ENCODE data around the gene SLIT3. TPM values are rescaled to one million over a fixed set of nuclear protein-coding genes. Genes with fewer than 3 reads are reported as not detected.

Gene SLIT3
- total RNA-seq, 1 experiment from 2014 or later: not detected

- peaks cover 97% of the 10 kb centered on the region for H3K27me3 ChIP-seq (ENCODE audit: insufficient read depth, low read depth)
- no peaks in the 10 kb centered on the region for H3K9me3 ChIP-seq (ENCODE audit: insufficient read depth, low read depth)
- no peaks in the 10 kb centered on the region for H4K20me1 ChIP-seq (ENCODE audit: insufficient read depth)
- no peak for TF ChIP-seq EZH2 (IDR thresholded peaks at IDR 0.05; ENCODE audit: low read depth)
- TF ChIP-seq, protein P1, sequence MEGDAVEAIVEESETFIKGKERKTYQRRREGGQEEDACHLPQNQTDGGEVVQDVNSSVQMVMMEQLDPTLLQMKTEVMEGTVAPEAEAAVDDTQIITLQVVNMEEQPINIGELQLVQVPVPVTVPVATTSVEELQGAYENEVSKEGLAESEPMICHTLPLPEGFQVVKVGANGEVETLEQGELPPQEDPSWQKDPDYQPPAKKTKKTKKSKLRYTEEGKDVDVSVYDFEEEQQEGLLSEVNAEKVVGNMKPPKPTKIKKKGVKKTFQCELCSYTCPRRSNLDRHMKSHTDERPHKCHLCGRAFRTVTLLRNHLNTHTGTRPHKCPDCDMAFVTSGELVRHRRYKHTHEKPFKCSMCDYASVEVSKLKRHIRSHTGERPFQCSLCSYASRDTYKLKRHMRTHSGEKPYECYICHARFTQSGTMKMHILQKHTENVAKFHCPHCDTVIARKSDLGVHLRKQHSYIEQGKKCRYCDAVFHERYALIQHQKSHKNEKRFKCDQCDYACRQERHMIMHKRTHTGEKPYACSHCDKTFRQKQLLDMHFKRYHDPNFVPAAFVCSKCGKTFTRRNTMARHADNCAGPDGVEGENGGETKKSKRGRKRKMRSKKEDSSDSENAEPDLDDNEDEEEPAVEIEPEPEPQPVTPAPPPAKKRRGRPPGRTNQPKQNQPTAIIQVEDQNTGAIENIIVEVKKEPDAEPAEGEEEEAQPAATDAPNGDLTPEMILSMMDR (conservative IDR thresholded peaks at IDR 0.05): no peak
- no peak for DNase-seq
- no peaks in the 10 kb centered on the region for H3K9me2 ChIP-seq (ENCODE audit: insufficient read depth)
- H2AFZ ChIP-seq: no peak overlapping the region
- no peaks in the 10 kb centered on the region for H3F3A ChIP-seq (ENCODE audit: insufficient read depth, low read depth)
- ChIA-PET POLR2A (ENCODE audit: unreplicated experiment) (no interaction called here), CTCF (no interaction called here)
- intact Hi-C loops (cut with micrococcal nuclease; ENCODE audit: unreplicated experiment): no loop called here
- H3K36me3 ChIP-seq (ENCODE audit: low read depth): no peaks in the 10 kb centered on the region
- H3K79me2 ChIP-seq (ENCODE audit: low read depth): no peaks in the 10 kb centered on the region
- H3K27ac ChIP-seq: no peak overlapping the region
- H3K4me2 ChIP-seq: no peak overlapping the region
- BruUV-seq (replicated peaks): no TSS peak
- H3K4me3 ChIP-seq: no peak overlapping the region
- H3K4me1 ChIP-seq (replicated peaks; ENCODE audit: insufficient read depth): no peaks in the 10 kb centered on the region
These were observed 452.4 kb downstream of the SLIT3 start for GRCh38 chr5:168848569-168848968.

DNA sequence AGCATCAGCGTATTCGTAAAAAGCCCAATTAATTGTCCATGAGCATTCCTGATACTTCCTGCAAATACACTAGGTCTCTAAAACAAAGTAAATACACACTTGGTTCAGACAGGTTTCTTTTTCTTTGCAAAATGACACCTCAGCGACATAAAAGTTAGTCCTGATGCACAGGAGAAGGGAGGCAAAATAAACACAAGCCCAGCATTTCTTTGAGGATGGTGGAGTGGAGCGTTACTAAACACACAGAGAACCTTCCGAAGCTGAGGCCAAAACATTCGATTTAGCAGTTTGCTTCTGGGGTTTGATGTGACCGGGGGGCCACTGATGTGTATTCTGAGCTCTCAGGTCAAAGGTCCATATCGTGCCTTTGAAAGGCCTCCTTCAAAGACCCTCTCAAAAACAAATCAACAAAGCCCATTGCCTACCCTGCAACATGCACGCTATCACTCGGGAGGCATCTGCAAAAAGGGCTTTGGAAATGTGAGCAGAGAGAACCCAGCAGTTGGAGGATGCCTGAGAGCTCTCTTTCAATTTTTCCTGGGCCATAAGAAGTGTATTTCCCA lies 453.3 kb downstream of the SLIT3 start:
- no peaks in the 10 kb centered on the region for H3K9me3 ChIP-seq (ENCODE audit: insufficient read depth, low read depth)
- H3K4me3 ChIP-seq: no peak overlapping the region
- no peak overlapping the region for H3K4me2 ChIP-seq
- no peaks in the 10 kb centered on the region for H3K4me1 ChIP-seq (replicated peaks; ENCODE audit: insufficient read depth)
- no peak for DNase-seq
- TF ChIP-seq, protein P1 (conservative IDR thresholded peaks at IDR 0.05): no peak
- TF ChIP-seq EZH2 (IDR thresholded peaks at IDR 0.05; ENCODE audit: low read depth): no peak
- H3K27me3 ChIP-seq (ENCODE audit: insufficient read depth, low read depth): peaks cover 97% of the 10 kb centered on the region
- H3K9me2 ChIP-seq (ENCODE audit: insufficient read depth): no peaks in the 10 kb centered on the region
- H3K36me3 ChIP-seq (ENCODE audit: low read depth): no peaks in the 10 kb centered on the region
- H3K27ac ChIP-seq: no peak overlapping the region
- POLR2A ChIA-PET (ENCODE audit: unreplicated experiment): no interaction called here
- no peak overlapping the region for H2AFZ ChIP-seq
- BruUV-seq (replicated peaks): no TSS peak
- H3F3A ChIP-seq (ENCODE audit: insufficient read depth, low read depth): no peaks in the 10 kb centered on the region
- no peaks in the 10 kb centered on the region for H4K20me1 ChIP-seq (ENCODE audit: insufficient read depth)
- intact Hi-C loops (cut with micrococcal nuclease; ENCODE audit: unreplicated experiment): no loop called here
- H3K79me2 ChIP-seq (ENCODE audit: low read depth): no peaks in the 10 kb centered on the region
- CTCF ChIA-PET: no interaction called here

- POLR2A ChIA-PET (ENCODE audit: unreplicated experiment): no interaction called here
- CTCF ChIA-PET: no interaction called here
- no peak for TF ChIP-seq EZH2 (IDR thresholded peaks at IDR 0.05; ENCODE audit: low read depth)
- TF ChIP-seq, protein P1 (conservative IDR thresholded peaks at IDR 0.05): no peak
These were observed 456.0 kb downstream of the SLIT3 start for GRCh38 chr5:168844922-168845296.

More at GRCh38 chr5:168844922-168845296, 456.0 kb downstream of the SLIT3 start:
- no peak for DNase-seq
- Histone ChIP-seq H3K4me3 (no peak overlapping the region), H3K27ac (no peak overlapping the region), H3K79me2 (ENCODE audit: low read depth) (no peaks in the 10 kb centered on the region), H3K9me3 (ENCODE audit: insufficient read depth, low read depth) (no peaks in the 10 kb centered on the region), H3K4me2 (no peak overlapping the region), H3F3A (ENCODE audit: insufficient read depth, low read depth) (no peaks in the 10 kb centered on the region), H2AFZ (no peak overlapping the region), H4K20me1 (ENCODE audit: insufficient read depth) (no peaks in the 10 kb centered on the region), H3K36me3 (ENCODE audit: low read depth) (no peaks in the 10 kb centered on the region), H3K9me2 (ENCODE audit: insufficient read depth) (no peaks in the 10 kb centered on the region), H3K4me1 (replicated peaks; ENCODE audit: insufficient read depth) (no peaks in the 10 kb centered on the region), H3K27me3 (ENCODE audit: insufficient read depth, low read depth) (peaks cover 97% of the 10 kb centered on the region)
- intact Hi-C loops (cut with micrococcal nuclease; ENCODE audit: unreplicated experiment): no loop called here
- no TSS peak for BruUV-seq (replicated peaks)

Measured in PC-9 (cell line).